Endothelial cell of umbilical vein (primary cell): Measurements from ENCODE around the gene ZHX3. TPM values are rescaled to one million over a fixed set of nuclear protein-coding genes. Genes with fewer than 3 reads are reported as not detected.
A peak's percentile ranks its signal among the peaks of the same experiment; 100 is the strongest.

ENCODE experiments used
- BruUV-seq: library from RNA; stranded (reverse); fragments of 400-500 nt; replicated peaks from 2 replicates; lab custom pipeline; 2021; lab: Mats Ljungman, UMichigan
- CTCF ChIA-PET: fragments of 300-600, 350-600 bp; sonication (Branson Sonifier 250); formaldehyde crosslinking; loops from one replicate; lab custom pipeline; 2021; ENCODE audit warnings: antibody characterized with exemption, inconsistent platforms; lab: Charles Lee
- POLR2A ChIA-PET: fragments of 300-600, 350-600 bp; sonication (Branson Sonifier 250); formaldehyde crosslinking; loops from one replicate; lab custom pipeline; 2021; ENCODE audit warnings: antibody characterized with exemption, inconsistent platforms; lab: Charles Lee
- DNase-seq: peaks from one replicate; pipeline ENCODE4 v3.0.0-alpha.2; 2011; ENCODE audit warnings: low read depth, low spot score
- FAIRE-seq: peaks from 2 replicates; lab custom pipeline; 2011; peaks lifted over from hg19 to GRCh38; lab: Jason Lieb, UNC
- H2AFZ ChIP-seq: 2 replicates; pipeline ENCODE4 v1.6.0; 2012; ENCODE audit warnings: low read depth, low read length, control low read depth, inconsistent platforms
- H3K27ac ChIP-seq: 2 replicates; pipeline ENCODE4 v1.5.1; 2011; ENCODE audit warnings: low read depth, mild to moderate bottlenecking, control low read depth, low read length, moderate library complexity; ENCODE audit not compliant: insufficient read depth
- H3K27me3 ChIP-seq, 2 experiments: 2 replicates each; pipeline versions ENCODE4 v1.6.0 to v1.6.1; 2011; ENCODE audit warnings: low read length in 2 of 2, mixed read lengths in 1 of 2; ENCODE audit not compliant: control insufficient read depth in 2 of 2, insufficient read depth in 2 of 2
- H3K36me3 ChIP-seq, 2 experiments: 2 replicates in 1 of 2; 3 replicates in 1 of 2; pipeline ENCODE4 v1.5.1; 2011; ENCODE audit warnings: low read length in 2 of 2, mild to moderate bottlenecking in 1 of 2, moderate library complexity in 1 of 2; ENCODE audit not compliant: control insufficient read depth in 2 of 2, insufficient read depth in 2 of 2; ENCODE audit errors: extremely low read depth in 1 of 2
- H3K4me1 ChIP-seq: 3 replicates; pipeline ENCODE4 v1.5.1; 2011; ENCODE audit warnings: mild to moderate bottlenecking, low read length; ENCODE audit not compliant: control insufficient read depth, insufficient read depth; ENCODE audit errors: extremely low read depth
- H3K4me2 ChIP-seq: 2 replicates; pipeline ENCODE4 v1.6.1; 2011; ENCODE audit warnings: low read length, control low read depth, mixed read lengths; ENCODE audit not compliant: insufficient read depth
- H3K4me3 ChIP-seq, 3 experiments: fragments of 200-600 bp in 1 of 3; sonication (generic), shearing (Covaris generic) in 1 of 3; replicated peaks in 1 of 3; 2 replicates each; pipeline ENCODE4 v1.5.1; 2011 to 2016; ENCODE audit warnings: control low read depth in 3 of 3, low read length in 3 of 3, mild to moderate bottlenecking in 2 of 3, inconsistent platforms in 1 of 3, low read depth in 1 of 3, moderate library complexity in 1 of 3; ENCODE audit not compliant: insufficient read depth in 1 of 3
- H3K79me2 ChIP-seq: 2 replicates; pipeline ENCODE4 v1.6.0; 2012; ENCODE audit warnings: low read length, inconsistent platforms; ENCODE audit not compliant: control insufficient read depth, insufficient read depth
- H3K9ac ChIP-seq: replicated peaks from 2 replicates; pipeline ENCODE3; 2011; ENCODE audit warnings: low read length, control low read depth; ENCODE audit not compliant: insufficient read depth; ENCODE audit errors: extremely low read depth
- H3K9me1 ChIP-seq: replicated peaks from 3 replicates; pipeline ENCODE4 v1.6.0; 2011; ENCODE audit warnings: mild to moderate bottlenecking, low read length; ENCODE audit not compliant: control insufficient read depth, insufficient read depth; ENCODE audit errors: extremely low read depth
- H3K9me3 ChIP-seq: replicated peaks from 2 replicates; pipeline ENCODE4 v1.5.1; 2012; ENCODE audit warnings: low read length, inconsistent platforms; ENCODE audit not compliant: control insufficient read depth, insufficient read depth
- H4K20me1 ChIP-seq: replicated peaks from 2 replicates; pipeline ENCODE3; 2011; ENCODE audit warnings: mild to moderate bottlenecking, low read length; ENCODE audit not compliant: control insufficient read depth, insufficient read depth; ENCODE audit errors: extremely low read depth
- CTCF ChIP-seq, 2 donors: IDR thresholded peaks; 1 replicate in 1 of 2; 2 replicates in 1 of 2; pipeline ENCODE4 v1.5.1; 2011; ENCODE audit warnings: low read length in 2 of 2, mild to moderate bottlenecking in 2 of 2, moderate library complexity in 2 of 2, control low read depth in 1 of 2, inconsistent platforms in 1 of 2, low read depth in 1 of 2; ENCODE audit not compliant: insufficient read depth in 1 of 2; ENCODE audit errors: extremely low read depth in 1 of 2
- EZH2 ChIP-seq: IDR thresholded peaks from 2 replicates; pipeline ENCODE4 v1.6.1; 2012; ENCODE audit warnings: borderline replicate concordance, low read depth, mild to moderate bottlenecking, moderate library complexity, low read length, inconsistent platforms; ENCODE audit not compliant: severe bottlenecking
- FOS ChIP-seq: IDR thresholded peaks from 2 replicates; pipeline ENCODE4 v1.6.1; 2011; ENCODE audit warnings: mild to moderate bottlenecking, low read length, moderate library complexity, borderline replicate concordance; ENCODE audit not compliant: insufficient read depth
- GATA2 ChIP-seq: IDR thresholded peaks from 2 replicates; pipeline ENCODE4 v1.7.0; 2011; ENCODE audit warnings: low read depth, mild to moderate bottlenecking, moderate library complexity, mixed read lengths, low read length; ENCODE audit not compliant: insufficient read length, insufficient read depth
- JUN ChIP-seq: IDR thresholded peaks from 2 replicates; pipeline ENCODE4 v1.6.1; 2011; ENCODE audit warnings: borderline replicate concordance, low read depth; ENCODE audit not compliant: insufficient read length, insufficient read depth
- MAX ChIP-seq: IDR thresholded peaks from 2 replicates; pipeline ENCODE4 v1.6.1; 2011; ENCODE audit not compliant: insufficient read depth, insufficient read length
- MYC ChIP-seq: IDR thresholded peaks from one replicate; pipeline ENCODE4 v1.6.1; 2011; ENCODE audit warnings: mild to moderate bottlenecking, low read depth, low read length
- POLR2A ChIP-seq: IDR thresholded peaks from 2 replicates; pipeline ENCODE4 v1.6.1; 2012; ENCODE audit warnings: low read depth, mild to moderate bottlenecking, control low read depth, low read length
- POLR2AphosphoS5 ChIP-seq: IDR thresholded peaks from 2 replicates; pipeline ENCODE4 v1.6.1; 2012; ENCODE audit warnings: low read depth, mild to moderate bottlenecking, control low read depth, low read length, moderate library complexity; ENCODE audit not compliant: insufficient read depth
- dilution Hi-C: fragments of 300-500 bp; cut with MboI; formaldehyde crosslinking; loops from one replicate; pipeline ENCODE4 v1.15.0; 2019; ENCODE audit warnings: low sequenced_read_pairs; ENCODE audit not compliant: extremely low pct_ligation_motif_present
- intact Hi-C: fragments of 100-400 bp; cut with micrococcal nuclease; formaldehyde crosslinking; loops from one replicate; pipeline ENCODE4 v1.10.0; 2022
- polyA plus RNA-seq, 4 experiments: library from polyadenylated mRNA; depleted of rRNA in 3 of 4; stranded (reverse) in 3 of 4; unstranded in 1 of 4; fragments of >200 nt; gene quantifications; 2 replicates each; pipeline versions ENCODE4 v1.2.1 to v1.2.3, GENCODE V29; 2011 to 2012; ENCODE audit warnings: missing spikeins in 1 of 4
- total RNA-seq: library from RNA; stranded (reverse); gene quantifications from 2 replicates; pipeline ENCODE4 v1.2.3, GENCODE V29; 2021

Gene ZHX3
- total and polyA plus RNA-seq, 2 donors (not counting 3 experiments of a cell fraction or from before 2014, with no cell fraction given), result 7.4 to 17.8 TPM

- Histone ChIP-seq H3K9me1 (no peaks in the 10 kb centered on the region), H2AFZ (no peak overlapping the region), H3K27ac (no peak overlapping the region), H3K36me3 (no peaks in the 10 kb centered on the region), H3K79me2 (no peaks in the 10 kb centered on the region), H3K4me2 (no peak overlapping the region), H3K4me1 (peaks cover 18% of the 10 kb centered on the region), H3K4me3 (no peak overlapping the region), H4K20me1 (no peaks in the 10 kb centered on the region), H3K27me3 (no peaks in the 10 kb centered on the region), H3K9ac (no peak overlapping the region), H3K9me3 (no peaks in the 10 kb centered on the region)
- dilution Hi-C loops, result no loop called here
- FAIRE-seq (no peak), DNase-seq (no peak)
- CTCF ChIA-PET, result no interaction called here
- BruUV-seq, result TSS peak; percentile 17
- intact Hi-C loops, result no loop called here
- POLR2A ChIA-PET, result no interaction called here
- TF ChIP-seq POLR2A (no peak), CTCF (IDR thresholded peaks at IDR 0.05; ENCODE audit: extremely low read depth in 1 of 2, insufficient read depth in 1 of 2, low read depth in 1 of 2, low read length in 2 of 2) (no peak), FOS (no peak), POLR2AphosphoS5 (no peak), MAX (no peak), EZH2 (no peak), JUN (no peak), MYC (no peak), GATA2 (no peak)
Measured at GRCh38 chr20:41204304-41205265, 112.9 kb downstream of the ZHX3 start.
